Hippocampal formation (tissue), 2 donors: ENCODE results near the gene SEZ6L2.

Source experiments
- DNase-seq, 2 donors: peaks; one replicate each; lab custom pipeline; 2025; lab: John Stamatoyannopoulos, UW

SEZ6L2 gene

GRCh38 chr16:29825145-29826044, 74.0 kb downstream of the SEZ6L2 start:
- DNase-seq, result peak; percentile 29 to 43

- no peak for DNase-seq
These were observed 74.7 kb downstream of the SEZ6L2 start for GRCh38 chr16:29824589-29825144.

- DNase-seq, result no peak
These were observed 77.7 kb downstream of the SEZ6L2 start for GRCh38 chr16:29821643-29822115.
